ENCODE data around the gene KNOP1.

The KNOP1 gene

DNA sequence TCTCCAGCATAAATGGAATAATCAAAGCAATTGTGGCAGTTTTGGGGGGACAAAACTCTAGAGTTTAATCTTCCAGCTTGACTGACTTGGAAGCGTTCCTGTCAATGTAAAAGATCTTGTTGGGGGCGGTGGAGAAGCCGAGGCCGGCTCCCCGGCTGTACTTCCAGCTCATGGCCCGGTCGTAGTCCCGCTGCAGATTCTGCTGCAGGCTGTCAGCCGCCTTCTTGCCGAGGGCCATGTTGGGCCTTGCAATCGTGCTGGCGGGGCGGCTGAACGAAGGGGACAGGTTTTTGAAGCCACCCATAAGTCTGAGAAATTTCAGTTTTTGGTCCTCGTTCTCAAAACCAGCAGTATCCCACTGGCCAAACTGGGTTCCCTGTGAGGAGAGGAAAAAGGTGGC is 11.2 kb downstream of the KNOP1 start:
- DNase-seq: no peak

DNA sequence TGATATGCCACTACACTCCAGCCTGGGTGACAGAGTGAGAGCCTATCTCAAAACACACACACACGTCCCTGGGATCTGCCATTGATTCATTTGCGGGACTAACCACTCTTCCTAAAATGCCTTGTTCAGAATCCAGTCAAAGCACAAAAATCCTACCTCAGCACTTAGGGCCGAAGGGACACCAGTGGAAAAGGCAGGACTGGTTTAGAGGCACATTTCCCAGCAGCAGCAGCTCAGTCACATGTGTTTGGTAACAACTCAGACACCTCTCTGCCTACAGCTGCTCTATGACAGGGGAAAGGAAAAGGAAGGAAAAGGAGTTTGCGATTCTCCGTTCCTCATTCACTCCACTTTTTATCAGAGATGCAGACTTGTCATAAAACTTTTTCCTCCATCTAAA is 12.2 kb downstream of the KNOP1 start:
- no peak for DNase-seq

- no peak for DNase-seq
Measured at GRCh38 chr16:19705146-19705501, 12.9 kb downstream of the KNOP1 start.

DNA sequence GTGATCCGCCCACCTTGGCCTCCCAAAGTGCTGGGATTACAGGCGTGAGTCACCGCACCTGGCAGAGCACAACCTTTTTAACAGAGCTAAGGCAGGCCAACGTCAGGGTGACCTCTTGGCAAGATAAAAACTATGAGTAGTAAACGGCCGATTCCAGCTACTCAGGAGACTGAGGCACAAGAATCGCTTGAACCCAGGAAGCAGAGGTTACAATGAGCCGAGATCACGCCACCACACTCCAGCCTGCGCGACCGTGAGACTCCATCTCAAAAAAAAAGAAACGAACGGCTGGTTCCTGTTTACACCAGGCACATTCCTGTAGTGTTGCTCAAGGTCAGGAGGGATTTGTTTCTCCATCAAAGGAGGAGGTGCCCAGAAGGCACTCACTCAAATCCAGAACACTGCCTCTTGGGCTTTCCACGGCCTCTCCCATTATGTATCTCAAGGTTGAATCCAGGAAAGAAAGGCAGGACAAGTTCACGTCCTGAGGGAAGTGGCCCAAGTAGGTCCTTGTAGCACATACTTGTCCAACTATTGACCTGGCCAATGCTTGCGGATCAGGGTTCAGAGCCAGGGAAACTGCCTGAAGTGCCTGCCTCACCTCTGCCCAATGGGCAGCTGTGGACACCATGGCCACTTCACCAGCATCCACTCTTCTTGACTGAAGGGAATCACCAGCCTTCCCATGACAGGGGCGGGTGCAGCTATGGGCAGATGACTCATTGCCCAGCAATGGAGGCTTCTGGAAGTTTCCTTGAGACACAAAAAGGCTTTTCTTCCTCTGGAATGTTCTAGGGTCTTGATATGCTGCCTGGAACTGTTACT is 13.5 kb downstream of the KNOP1 start:
- DNase-seq: no peak

DNA sequence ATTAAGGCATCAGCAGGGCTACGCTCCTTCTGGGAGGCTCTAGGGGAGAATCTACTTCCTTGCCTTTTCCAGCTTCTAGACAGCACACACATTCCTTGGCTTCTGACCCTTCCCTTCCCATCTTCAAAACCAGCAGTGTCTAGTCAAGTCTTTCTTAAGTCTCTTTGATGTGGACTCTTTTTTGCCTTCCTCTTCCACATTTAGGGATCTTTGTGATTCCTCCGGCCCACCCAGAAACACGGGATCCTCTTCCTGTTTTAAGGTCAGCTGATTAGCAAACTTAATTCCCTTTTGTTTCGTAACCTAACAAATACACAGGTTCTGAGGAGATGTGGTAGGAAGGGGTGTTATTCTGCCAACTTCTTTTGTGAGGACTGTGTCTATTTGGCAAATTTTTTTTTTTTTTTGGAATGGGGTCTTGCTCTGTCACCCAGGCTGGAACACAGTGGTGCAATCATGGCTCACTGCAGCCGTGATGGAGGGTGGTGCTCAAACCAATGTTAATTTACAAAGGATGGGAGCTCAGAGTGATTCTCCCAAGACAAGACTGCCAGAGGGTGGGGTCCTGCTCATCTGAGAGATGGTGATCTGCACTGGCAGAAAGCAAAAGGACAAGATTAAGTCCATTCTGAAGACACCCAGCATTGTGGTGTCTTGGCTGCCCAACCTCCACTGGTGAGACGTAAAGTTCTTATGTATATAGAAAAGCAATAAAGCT is 14.7 kb downstream of the KNOP1 start:
- peak; percentile 37 for DNase-seq

- no peak for DNase-seq
Measured at GRCh38 chr16:19701091-19701490, 16.9 kb downstream of the KNOP1 start.

- no peak for DNase-seq
Measured at GRCh38 chr16:19700319-19700781, 17.7 kb downstream of the KNOP1 start.

GRCh38 chr16:19699472-19699871 is 18.6 kb downstream of the KNOP1 start:
- no peak for DNase-seq

DNA sequence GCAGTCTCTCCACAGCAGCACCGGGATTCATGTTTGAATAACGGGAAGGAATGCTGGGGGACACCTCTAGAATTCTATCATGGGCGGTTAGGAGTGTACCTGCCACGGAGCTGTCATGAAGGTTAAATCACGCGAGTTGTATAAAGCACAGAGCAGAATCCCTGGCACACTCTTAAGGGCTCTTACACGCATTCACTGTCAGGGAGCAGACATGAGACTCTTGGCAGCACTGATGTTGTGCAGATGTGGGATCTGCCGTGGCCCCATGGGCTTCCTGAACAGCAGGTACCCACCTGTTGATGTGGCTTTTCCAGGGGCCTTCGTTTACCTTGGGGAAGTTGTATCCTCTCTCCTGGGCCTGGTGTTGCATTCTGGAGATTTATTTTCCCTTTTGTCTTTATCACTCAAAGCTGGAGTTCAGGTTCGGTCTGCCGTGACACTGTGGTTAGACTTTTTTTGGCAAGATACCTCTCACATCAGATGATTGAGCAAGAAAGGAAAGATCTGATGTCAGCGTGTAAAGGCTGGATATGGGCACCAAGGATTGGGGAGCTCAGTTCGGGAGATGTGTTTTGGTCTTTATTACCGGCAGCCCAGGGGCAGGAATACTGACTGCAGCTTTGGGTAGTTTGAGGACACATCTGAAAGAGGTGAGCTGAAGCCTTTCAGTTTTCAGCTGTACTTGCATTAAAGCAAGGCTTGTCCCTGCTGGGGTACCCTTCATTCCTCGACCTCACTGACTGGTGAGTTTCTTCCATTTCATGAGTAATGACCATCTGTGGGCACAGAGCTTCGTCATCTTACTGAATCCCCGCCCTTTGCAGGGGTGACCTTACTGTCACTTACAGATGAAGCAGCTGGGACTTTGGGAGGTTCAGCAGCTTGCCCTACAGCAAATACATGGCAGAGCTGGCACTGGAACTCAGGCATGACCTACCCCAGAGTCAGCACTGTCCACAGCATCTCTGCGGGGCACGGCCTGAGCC is 19.3 kb downstream of the KNOP1 start:
- DNase-seq: no peak

DNA sequence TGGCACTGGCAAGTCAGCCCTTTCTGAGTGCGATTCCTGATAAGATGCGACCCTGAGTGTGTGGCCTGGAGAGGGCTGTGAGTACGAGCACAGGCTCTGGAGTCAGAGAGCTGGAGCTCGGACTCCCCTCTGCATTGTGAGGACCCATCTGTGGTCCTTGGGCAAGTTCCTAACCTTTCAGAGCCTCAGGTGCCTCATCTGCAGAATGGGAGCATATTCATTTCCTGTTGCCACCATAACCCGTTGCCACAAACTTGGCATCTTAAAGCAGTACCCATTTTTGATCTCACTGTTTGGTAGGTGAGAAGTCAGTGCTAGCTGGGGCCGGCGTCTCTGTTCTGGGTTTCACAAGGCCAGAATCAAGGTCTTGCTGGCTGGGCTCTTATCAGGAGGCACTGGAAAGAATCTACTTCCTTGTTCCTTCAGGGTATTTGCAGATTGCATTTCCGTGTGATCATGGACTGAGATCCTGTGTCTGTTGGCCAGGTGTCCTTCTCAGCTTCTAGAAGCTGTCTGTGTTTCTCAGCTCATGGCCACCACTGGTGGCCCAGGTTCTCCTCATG is 20.2 kb downstream of the KNOP1 start:
- no peak for DNase-seq

DNA sequence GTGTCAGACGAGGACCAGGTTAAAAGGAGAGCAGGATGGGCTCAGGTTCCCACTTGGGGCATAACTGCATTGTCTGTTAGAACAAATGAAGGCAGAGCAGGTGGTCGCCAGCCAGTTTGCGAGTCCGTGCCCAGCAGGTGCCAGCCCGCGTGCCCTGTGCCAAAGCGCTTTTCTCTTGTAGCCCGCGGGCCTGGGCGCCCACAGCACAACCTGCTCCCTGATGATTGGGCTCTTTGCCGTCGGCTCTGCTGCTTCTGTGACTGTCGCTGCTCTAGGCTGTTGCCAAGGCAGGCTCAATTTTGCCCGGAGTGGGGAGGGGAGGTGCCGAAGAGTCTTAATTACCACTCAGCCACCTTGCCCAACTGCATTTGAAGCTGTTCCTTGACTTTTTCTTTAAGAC is 21.1 kb downstream of the KNOP1 start:
- DNase-seq: no peak

DNA sequence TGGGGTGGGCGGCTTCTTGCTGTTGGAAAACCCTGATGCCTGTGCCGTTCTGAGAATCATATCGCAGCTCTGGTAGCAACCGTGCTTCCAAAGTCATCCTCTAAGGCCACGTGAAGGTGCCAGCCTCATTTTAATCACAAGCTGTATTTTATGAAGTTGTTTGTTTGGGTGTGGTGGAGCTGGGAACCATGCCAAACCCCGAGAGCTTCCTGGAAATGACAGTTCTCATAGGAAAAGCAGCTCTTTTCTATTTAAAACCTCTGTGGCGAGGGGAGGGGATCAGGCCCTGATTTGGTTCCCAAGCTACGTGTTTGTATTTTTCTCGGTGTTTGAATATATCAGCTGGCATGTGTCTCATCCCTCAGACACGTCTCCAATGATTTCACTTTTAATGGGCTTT is 21.7 kb downstream of the KNOP1 start:
- DNase-seq: peak; percentile 57

- DNase-seq: no peak
Measured at GRCh38 chr16:19694989-19695388, 23.0 kb downstream of the KNOP1 start.

DNA sequence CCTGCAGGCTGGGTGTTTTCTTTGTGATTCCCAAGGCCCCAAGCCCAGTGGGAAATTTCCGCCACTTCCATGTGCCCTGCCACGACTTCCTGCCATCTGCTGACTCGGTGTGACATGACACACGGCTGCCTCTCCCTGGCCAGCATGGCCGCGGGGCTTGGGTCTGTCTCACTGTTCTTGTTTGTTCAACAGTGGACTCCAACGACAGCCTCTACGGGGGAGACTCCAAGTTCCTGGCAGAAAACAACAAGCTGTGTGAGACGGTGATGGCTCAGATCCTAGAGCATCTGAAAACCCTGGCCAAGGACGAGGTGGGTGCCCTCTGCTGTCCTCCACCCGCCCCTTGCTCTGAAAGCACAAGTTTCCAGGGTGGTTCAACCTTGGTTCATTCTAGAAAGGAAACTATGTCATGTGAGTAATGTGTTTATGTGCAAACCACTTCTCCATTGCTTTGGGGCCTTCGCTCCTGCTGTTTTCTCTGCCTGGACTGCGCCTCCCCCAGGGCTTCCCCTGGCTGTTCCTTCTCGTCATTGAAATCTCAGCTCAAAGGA is 26.8 kb downstream of the KNOP1 start:
- DNase-seq: peak; percentile 51

- DNase-seq: peak; percentile 37
Measured at GRCh38 chr16:19690196-19690595, 27.8 kb downstream of the KNOP1 start.

DNA sequence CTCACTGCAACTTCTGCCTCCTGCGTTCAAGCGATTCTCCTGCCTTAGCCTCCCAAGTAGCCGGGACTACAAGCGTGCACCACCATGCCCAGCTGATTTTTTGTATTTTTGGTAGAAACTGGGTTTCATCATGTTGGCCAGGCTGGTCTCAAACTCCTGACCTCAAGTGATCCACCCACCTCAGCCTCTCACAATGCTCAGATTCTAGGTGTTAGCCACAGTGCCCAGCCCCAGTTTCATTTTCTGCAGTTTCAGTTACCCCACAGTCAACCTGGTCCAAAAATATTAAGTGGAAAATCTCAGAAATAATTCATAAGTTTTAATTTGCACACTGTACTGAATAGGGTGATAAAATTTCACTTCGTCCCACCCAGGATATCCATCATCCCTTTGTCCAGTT is 28.7 kb downstream of the KNOP1 start:
- DNase-seq: no peak

DNA sequence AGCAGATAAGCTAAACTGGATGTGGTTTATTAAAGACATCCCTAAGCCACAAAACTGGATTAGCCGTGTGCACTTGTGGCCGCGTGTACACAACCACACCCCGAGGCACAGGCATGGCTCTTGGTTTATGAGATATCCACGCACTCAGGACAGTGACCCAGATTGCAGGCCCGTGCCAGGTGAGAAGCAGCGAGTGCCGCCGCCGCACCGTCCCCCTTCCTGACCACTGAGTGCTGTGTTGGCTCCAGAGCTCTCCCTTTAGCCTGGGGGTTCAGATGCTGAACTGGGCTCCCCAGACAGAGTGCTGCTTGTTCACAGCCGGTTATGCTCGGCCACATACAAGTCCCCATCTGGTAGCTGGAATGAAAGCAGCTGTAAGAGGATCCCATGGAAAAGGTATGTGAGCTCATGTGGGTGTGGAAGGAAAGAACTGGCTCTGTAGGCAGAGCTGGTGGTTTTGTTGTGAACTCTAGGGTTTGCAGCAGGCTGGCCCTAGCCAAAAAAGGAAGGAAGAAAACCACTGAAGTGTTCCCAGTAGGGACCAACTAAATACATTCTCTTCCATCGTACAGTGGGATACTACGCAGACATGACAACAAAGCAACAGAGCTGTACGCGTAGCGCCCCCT is 29.5 kb downstream of the KNOP1 start:
- DNase-seq: peak; percentile 55

DNA sequence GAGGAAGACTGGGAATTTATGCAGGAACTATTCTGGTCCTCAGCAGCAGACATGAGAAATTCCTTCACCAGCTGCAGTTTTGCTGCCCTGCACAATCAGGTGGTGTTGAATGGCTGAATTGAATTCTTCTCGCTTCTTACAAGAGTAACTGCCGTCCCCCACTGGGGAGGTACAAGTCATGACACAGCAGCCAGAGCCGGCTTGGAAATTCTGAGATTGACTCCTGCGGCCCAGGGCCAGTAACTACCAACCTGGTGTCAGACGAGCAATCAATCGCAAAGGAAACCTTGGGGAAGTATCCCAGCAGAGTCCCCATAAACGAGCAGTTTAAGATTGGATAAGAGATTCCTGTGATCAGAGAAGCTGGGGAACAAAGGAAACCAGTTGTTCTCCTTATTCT is 30.7 kb downstream of the KNOP1 start:
- no peak for DNase-seq

GRCh38 chr16:19685176-19685575 is 32.9 kb downstream of the KNOP1 start:
- no peak for DNase-seq

DNA sequence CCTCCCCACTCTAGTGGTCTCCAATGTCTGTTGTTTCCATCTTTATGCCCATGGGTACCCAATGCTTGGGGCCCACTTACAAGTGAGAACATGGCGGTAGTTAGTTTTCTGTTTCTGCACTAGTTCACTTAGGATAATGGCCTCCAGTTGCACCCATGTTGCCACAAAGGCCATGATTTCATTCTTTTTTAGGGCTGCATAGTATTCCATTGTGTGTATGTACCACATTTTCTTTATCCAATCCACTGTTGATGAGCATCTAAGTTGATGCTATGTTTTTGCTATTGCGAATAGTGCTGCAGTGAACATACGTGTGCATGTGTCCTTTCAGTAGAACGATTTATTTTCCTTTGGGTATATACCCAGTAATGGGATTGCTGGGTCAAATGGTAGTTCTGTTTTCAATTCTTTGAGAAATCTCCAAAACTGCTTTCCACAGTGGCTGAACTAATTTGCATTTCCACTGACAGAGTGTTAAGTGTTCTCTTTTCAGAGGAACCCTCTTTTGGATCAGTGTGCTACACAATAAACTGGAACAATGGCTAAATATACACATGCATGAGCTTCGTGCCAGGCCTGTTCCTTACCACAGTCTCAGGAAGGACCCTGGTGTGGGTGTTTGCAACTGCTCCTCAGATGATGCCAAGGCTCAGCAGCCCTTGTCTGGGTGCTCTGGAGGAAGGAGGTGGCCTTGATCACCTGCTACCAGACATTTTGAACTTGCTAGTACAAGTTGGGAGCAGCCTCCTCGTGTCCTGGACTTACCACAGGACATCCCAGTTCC is 34.4 kb downstream of the KNOP1 start:
- no peak for DNase-seq

DNA sequence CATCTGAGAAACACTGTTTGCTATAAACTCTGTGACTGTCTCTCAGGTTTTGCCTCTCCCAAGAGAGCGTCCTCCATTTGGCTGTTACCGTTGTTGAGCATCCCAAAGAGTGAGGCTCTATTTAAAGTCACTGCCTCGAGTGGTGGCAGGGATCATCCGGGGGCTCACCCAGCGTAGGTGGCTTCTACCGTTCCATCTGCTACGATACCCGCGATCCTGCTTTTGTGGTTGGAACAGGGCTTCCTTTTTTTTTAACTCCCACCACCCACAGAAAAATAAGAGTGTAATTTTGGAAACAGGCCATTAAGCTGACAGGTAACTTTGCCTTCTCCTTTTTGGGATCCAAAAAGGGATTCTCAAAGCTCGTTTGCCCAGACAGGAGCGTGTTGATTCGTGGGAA is 36.4 kb downstream of the KNOP1 start:
- DNase-seq: no peak

Data from MV-4-11 (cell line).